Endothelial cell of umbilical vein (primary cell): ENCODE results near the gene DHDDS.

Experiments
- CTCF ChIP-seq, 2 donors: IDR thresholded peaks; 1 replicate in 1 of 2; 2 replicates in 1 of 2; pipeline ENCODE4 v1.5.1; 2011; ENCODE audit warnings: low read length in 2 of 2, mild to moderate bottlenecking in 2 of 2, moderate library complexity in 2 of 2, control low read depth in 1 of 2, inconsistent platforms in 1 of 2, low read depth in 1 of 2; ENCODE audit not compliant: insufficient read depth in 1 of 2; ENCODE audit errors: extremely low read depth in 1 of 2
- EZH2 ChIP-seq: IDR thresholded peaks from 2 replicates; pipeline ENCODE4 v1.6.1; 2012; ENCODE audit warnings: borderline replicate concordance, low read depth, mild to moderate bottlenecking, moderate library complexity, low read length, inconsistent platforms; ENCODE audit not compliant: severe bottlenecking
- GATA2 ChIP-seq: IDR thresholded peaks from 2 replicates; pipeline ENCODE4 v1.7.0; 2011; ENCODE audit warnings: low read depth, mild to moderate bottlenecking, moderate library complexity, mixed read lengths, low read length; ENCODE audit not compliant: insufficient read length, insufficient read depth
- POLR2A ChIP-seq: IDR thresholded peaks from 2 replicates; pipeline ENCODE4 v1.6.1; 2012; ENCODE audit warnings: low read depth, mild to moderate bottlenecking, control low read depth, low read length

GRCh38 chr1:26459573-26460031, 27.5 kb downstream of the DHDDS start:
- no peak for TF ChIP-seq POLR2A
- TF ChIP-seq EZH2 = no peak
- no peak for TF ChIP-seq GATA2
- no peak for TF ChIP-seq CTCF (IDR thresholded peaks at IDR 0.05; ENCODE audit: extremely low read depth in 1 of 2, insufficient read depth in 1 of 2, low read depth in 1 of 2, low read length in 2 of 2)
